NCI-H1092 (cell line): Measurements from ENCODE around the gene BICD2.
A peak's percentile ranks its signal among the peaks of the same experiment; 100 is the strongest.

Source experiments
- DNase-seq: peaks from one replicate; lab custom pipeline; 2025; lab: John Stamatoyannopoulos, UW

The BICD2 gene

GRCh38 chr9:92714787-92715487, 49.7 kb downstream of the BICD2 start:
- DNase-seq: no peak

DNA sequence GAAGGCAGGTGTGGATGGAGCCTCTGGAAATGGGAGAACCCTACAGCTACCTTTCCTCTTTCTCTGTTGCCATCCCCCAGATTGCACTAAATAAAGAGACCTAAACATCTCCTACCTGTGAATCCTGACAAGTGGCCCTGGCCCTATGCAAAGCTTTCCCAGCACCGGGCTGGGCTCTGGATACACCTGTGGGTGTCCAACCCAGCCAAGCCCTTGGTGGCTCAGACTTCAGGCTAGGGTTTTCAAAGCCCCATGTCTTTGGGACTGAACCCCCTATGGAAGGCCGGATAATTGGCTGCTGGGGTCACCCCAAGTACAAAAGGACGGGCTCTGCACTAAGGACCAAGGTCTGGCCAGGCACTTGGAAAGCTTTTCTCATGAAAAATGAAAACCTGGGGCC, 50.6 kb downstream of the BICD2 start:
- DNase-seq: no peak

DNA sequence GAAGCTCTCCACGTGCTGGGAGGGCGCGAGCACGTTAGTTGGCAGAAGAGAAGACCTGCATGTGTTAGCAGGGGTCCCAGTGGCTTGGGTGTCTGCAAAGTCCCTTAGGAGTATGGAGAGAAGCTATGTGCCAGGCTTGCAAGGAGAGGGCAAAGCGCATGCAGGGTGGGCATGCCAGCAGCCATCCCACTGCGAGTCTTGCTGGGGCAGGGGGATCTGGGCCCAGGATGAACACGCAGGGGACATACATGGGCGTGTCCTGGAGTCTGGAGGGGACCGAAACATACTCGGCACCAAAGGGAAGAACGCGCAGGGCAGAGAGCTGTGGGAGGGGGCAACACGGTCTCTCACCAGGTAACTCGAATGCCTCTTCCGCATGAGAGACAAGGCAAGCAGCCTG, 51.1 kb downstream of the BICD2 start:
- DNase-seq: no peak

GRCh38 chr9:92712767-92713166, 51.9 kb downstream of the BICD2 start:
- no peak for DNase-seq

GRCh38 chr9:92711844-92712243, 52.8 kb downstream of the BICD2 start:
- no peak for DNase-seq

DNA sequence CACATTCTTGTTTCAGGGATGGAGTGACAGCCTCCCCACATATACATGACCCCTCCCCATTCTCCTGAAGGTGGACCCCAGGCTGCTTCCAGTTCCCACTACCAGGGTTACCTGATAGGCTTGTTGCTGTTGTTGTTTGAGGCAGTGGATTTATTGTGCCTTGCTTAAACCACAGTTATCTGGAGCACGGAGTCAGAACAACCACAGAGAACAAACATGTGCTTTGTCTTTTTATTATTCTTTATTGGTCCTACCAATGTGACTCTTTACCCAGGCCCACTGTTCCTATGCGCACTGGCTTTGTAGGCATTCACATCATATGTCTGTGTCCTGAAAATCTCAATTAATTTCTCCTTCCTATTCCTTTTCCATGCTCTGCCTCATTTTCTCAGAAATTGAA, 53.5 kb downstream of the BICD2 start:
- DNase-seq: no peak

- DNase-seq: no peak
Measured at GRCh38 chr9:92710368-92710767, 54.3 kb downstream of the BICD2 start.

DNA sequence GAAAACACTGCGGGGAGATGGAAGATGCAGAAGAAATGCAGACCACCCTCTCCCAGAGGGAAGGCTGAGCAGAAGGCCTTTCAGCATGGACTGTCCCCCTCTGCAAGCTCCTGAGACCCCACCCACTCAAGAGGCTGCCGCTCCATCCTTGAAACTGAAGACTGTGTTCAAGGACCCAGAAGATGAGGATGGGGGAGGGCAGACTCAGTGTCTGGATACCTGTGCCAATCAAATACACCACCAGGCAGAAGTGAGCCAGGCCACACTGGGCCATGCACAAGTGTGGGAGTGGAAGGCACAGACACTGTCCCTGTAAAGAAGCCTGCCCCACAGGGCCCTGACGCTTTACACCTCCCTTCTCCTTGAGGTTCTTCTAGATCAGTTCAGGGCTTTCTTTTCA, 54.7 kb downstream of the BICD2 start:
- no peak for DNase-seq

GRCh38 chr9:92709240-92709639, 55.4 kb downstream of the BICD2 start:
- no peak for DNase-seq

GRCh38 chr9:92707530-92707929, 57.1 kb downstream of the BICD2 start:
- no peak for DNase-seq

- DNase-seq: no peak
Measured at GRCh38 chr9:92706218-92706940, 58.3 kb downstream of the BICD2 start.

- DNase-seq: no peak
Measured at GRCh38 chr9:92704528-92704927, 60.1 kb downstream of the BICD2 start.

- no peak for DNase-seq
Measured at GRCh38 chr9:92696619-92697018, 68.0 kb downstream of the BICD2 start.

DNA sequence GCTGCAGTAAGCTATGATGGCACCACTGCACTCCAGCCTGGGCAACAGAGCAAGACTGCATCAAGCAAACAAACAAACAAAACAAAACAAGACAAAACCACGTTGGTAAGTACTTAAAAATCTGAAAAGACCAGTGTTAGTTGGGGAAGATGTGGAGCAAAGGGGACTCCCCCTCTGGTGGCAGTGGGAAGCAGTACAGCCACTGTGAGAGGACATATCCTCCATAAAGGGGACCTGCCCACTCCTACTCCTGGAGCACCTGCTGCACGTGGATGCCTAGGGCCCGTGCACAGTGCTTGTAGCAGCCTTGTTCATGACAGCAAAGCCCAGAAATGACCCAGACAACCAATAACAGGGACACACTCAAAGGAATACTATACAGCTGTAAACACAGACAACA, 77.7 kb downstream of the BICD2 start:
- DNase-seq: no peak

- DNase-seq: no peak
Measured at GRCh38 chr9:92685022-92685421, 79.6 kb downstream of the BICD2 start.

DNA sequence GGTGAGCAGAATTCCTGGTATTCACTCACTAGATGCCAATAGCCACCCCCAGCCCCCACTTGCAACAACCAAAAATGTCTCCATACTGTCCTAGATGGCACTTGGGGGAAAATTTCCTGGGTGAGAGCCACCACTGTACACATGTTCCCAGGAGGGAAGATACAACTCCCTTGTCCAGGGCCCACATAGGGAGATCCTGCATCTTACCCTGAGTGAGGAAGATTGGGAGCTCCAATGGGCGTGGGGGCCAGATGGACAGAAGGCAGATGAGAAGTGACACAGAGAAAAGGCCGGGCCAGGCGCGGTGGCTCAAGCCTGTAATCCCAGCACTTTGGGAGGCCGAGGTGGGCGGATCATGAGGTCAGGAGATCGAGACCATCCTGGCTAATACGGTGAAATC, 82.4 kb downstream of the BICD2 start:
- no peak for DNase-seq

DNA sequence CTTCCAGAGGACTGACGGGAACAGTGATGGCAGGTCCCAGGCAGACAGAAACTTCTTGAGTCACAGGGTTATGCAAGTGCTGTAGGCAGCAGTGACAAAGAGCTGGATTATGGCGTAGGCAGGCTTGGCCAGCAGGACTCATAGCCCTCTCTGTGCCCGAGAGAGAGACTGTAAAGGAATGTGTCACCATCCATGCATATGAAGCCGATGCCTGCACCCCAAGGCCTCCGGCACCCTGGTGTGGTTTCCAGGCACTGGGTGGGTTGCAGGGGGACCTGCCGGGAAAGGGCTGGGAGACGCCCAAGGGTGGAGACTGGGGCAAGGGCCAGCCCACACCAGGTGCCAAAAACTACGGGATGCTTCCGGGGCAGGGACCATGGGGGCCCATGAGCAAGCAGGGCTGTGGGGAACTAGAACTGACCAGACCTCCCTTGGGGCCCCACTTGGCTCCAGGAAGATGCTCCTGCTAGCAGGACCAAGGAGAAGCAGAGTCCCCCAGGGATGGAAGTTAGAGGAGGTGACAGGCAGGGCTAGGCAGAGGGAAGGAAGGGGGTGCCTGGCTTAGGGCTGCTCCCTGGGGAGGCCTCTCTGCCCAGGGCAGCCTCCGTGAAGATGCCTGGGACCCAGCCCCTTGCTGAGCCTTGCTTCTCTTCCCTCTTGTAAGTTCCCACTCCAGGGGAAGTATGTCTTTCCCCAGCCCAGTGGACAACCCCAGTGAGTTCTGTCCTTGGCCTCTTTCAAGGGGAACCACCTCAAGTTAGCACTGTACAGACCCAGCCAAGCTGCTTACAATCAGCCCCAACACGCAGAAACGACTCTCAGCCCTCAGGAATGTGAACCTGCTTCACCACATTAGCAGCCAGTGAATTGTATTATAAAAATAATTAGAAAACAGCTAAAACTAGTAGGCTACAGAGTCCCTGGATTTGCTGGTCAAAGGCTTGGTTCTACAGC, 84.2 kb downstream of the BICD2 start:
- DNase-seq: no peak

- DNase-seq: no peak
Measured at GRCh38 chr9:92679413-92680165, 85.0 kb downstream of the BICD2 start.

GRCh38 chr9:92671323-92671722, 93.3 kb downstream of the BICD2 start:
- no peak for DNase-seq

GRCh38 chr9:92669890-92670708, 94.5 kb downstream of the BICD2 start, which contains the start of gene IPPK:
Gene IPPK, minus strand, starts transcription at chr9:92670131. Its CDS starts 143 bp downstream, at chr9:92669988.
- peak; percentile 98 for DNase-seq

DNA sequence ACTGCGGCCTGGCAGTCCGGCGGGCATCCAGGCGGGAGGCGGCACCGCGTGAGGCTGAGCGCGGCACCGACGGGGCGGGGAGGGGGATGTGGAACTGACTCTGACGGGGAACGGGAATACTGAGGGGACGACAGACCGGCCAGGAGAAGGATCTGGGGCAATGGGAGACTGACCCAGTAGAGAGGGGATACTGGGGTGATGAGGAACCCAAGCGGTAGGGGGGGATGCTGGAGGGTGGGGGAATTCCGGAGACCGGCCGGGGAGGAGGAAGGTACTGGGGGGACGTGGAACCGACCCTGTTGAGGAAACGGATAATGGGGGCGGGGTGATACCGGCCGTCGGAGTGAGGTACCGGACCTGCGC, 95.1 kb downstream of the BICD2 start:
- DNase-seq: no peak
